Anterior cingulate cortex (tissue), 58 donors: Measurements from ENCODE around the gene ITLN1.

Experiments used
- DNase-seq, 58 donors: peaks; one replicate each; lab custom pipeline; 2025; lab: John Stamatoyannopoulos, UW

The ITLN1 gene

DNA sequence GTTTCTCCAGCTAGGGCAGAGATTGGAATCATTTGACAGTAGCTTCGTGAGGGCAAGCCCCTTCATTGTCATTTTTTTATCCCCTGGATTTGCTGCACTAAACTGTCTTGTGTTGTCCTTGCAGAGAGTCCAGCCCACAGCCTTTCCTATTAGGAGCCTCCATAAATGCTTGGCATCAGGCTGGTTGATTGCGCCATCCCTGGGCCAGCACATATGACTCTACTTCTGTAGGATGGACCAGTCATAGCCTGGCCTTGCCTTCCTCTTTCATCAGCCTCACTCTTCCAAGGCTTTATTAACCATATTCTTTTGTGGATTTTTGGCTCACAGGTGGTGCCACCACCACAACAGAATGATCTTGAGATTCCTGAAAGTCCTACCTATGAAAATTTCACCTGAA, 57.6 kb downstream of the ITLN1 start:
- DNase-seq: no peak

DNA sequence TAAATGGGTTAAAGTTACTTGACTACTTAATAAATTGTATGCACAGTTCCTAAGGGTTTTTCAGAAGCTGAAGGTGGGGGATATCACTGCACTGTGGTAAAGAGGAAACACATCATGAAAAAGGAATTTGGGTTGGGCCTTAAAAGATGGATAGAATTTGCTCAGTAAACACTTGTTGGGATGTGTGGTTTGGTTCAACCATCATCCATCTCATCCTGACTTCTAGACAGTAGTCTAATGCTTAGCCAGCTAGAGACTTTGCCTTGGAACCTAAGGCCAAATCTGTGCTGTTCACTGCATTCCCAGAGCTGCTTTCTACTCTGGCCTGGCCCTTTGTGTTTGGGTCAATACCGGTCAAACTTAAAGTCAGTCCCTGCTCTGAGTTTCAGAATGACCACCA, 58.4 kb downstream of the ITLN1 start:
- DNase-seq: no peak
